Erythroblast (primary cell): ENCODE measurements around the gene ULBP2.

Experiments used
- GATA1 ChIP-seq: IDR thresholded peaks from 2 replicates; pipeline ENCODE4 v1.6.1; 2011; ENCODE audit warnings: low read depth, mild to moderate bottlenecking, control low read depth, low read length, moderate library complexity
- POLR2A ChIP-seq: IDR thresholded peaks from 2 replicates; pipeline ENCODE4 v1.6.1; 2011; ENCODE audit warnings: mild to moderate bottlenecking, low read length

- TF ChIP-seq POLR2A (no peak), GATA1 (no peak)
These were observed 33.0 kb downstream of the ULBP2 start for GRCh38 chr6:149974825-149975224.
